Natural killer cell (primary cell): ENCODE measurements around the gene VASP. TPM values are rescaled to one million over a fixed set of nuclear protein-coding genes. Genes with fewer than 3 reads are reported as not detected.

Source experiments
- ATAC-seq, 3 donors: fragments of 150-1000 bp in 2 of 3; fragments of 200-7000 bp in 1 of 3; cut with Tn5 transposase; 1 replicate in 1 of 3; 2 replicates in 2 of 3; pipeline ENCODE4 v1.10.0; 2021; ENCODE audit warnings: mild to moderate bottlenecking in 2 of 3, moderate library complexity in 2 of 3
- DNase-seq, 2 donors: peaks; one replicate each; pipeline versions ENCODE4 v3.0.0 to v3.0.0-alpha.2; 2013 to 2021; ENCODE audit warnings: mixed read lengths in 1 of 2
- H3K27ac ChIP-seq: one replicate; pipeline ENCODE4 v1.5.1; 2013; ENCODE audit warnings: mild to moderate bottlenecking, low read length
- H3K27me3 ChIP-seq: one replicate; pipeline ENCODE4 v1.6.1; 2013; ENCODE audit warnings: low read length; ENCODE audit not compliant: control insufficient read depth, insufficient read depth
- H3K36me3 ChIP-seq: one replicate; pipeline ENCODE4 v1.6.1; 2013; ENCODE audit warnings: low read length; ENCODE audit not compliant: control insufficient read depth, insufficient read depth
- H3K4me1 ChIP-seq: one replicate; pipeline ENCODE4 v1.6.1; 2013; ENCODE audit warnings: low read length; ENCODE audit not compliant: control insufficient read depth, insufficient read depth
- H3K4me3 ChIP-seq: one replicate; pipeline ENCODE4 v1.5.1; 2013; ENCODE audit warnings: low read length
- H3K9me3 ChIP-seq: one replicate; pipeline ENCODE4 v1.6.1; 2013; ENCODE audit warnings: low read length; ENCODE audit not compliant: control insufficient read depth, insufficient read depth
- H3K27ac Mint-ChIP-seq, 2 donors: one replicate each; pipeline ENCODE4 v1.8.0; 2022; ENCODE audit warnings: mild to moderate bottlenecking in 2 of 2, mixed read lengths in 2 of 2, moderate library complexity in 1 of 2
- H3K27me3 Mint-ChIP-seq, 2 donors: one replicate each; pipeline ENCODE4 v1.8.0; 2022; ENCODE audit warnings: low read depth in 2 of 2, mixed read lengths in 2 of 2
- H3K36me3 Mint-ChIP-seq: one replicate; pipeline ENCODE4 v1.8.0; 2022; ENCODE audit warnings: mixed read lengths
- H3K4me1 Mint-ChIP-seq, 2 donors: one replicate each; pipeline ENCODE4 v1.8.0; 2022; ENCODE audit warnings: mixed read lengths in 2 of 2
- H3K4me3 Mint-ChIP-seq: one replicate; pipeline ENCODE4 v1.8.0; 2022; ENCODE audit warnings: mild to moderate bottlenecking, moderate library complexity, mixed read lengths
- H3K9me3 Mint-ChIP-seq, 2 donors: one replicate each; pipeline ENCODE4 v1.8.0; 2022; ENCODE audit warnings: mixed read lengths in 2 of 2
- WGBS: methylation state at CpG from one replicate; pipeline ENCODE4 v1.1.7; 2013; ENCODE audit warnings: missing lambda C conversion rate; ENCODE audit not compliant: insufficient coverage; 5-methylcytosine and 5-hydroxymethylcytosine counted together
- intact Hi-C: fragments of 100-400 bp; cut with micrococcal nuclease; formaldehyde crosslinking; loops from one replicate; pipeline ENCODE4 v1.14.2; 2022
- total RNA-seq, 4 donors: library from RNA; stranded (reverse); fragments of 120-200 nt in 1 of 4; gene quantifications; one replicate each; pipeline versions ENCODE4 v1.2.3 to v1.2.4, GENCODE V29; 2013 to 2022
- TF ChIP-seq, protein P1 (sequence below): fragments of 200-600 bp; IDR thresholded peaks from one replicate; pipeline ENCODE4 v1.8.0; 2022; ENCODE audit warnings: antibody characterized with exemption

Gene VASP
- total RNA-seq, 3 donors from 2014 or later (not counting 1 experiment from before 2014, with no cell fraction given) = 192 to 244 (median 237) TPM

GRCh38 chr19:45468803-45469131 is 38.5 kb upstream of the VASP start:
- peak overlapping the region; percentile 96 for H3K4me3 Mint-ChIP-seq
- DNase-seq (peak in 1 of 2 donors; percentile 92), ATAC-seq (peak; percentile 47 to 72 (median 58))
- peaks cover 36 to 72% of the 10 kb centered on the region in 2 donors for H3K4me1 Mint-ChIP-seq
- peaks cover 40% of the 10 kb centered on the region for H3K4me1 ChIP-seq
- peaks cover 6% of the 10 kb centered on the region for H3K27me3 ChIP-seq
- H3K4me3 ChIP-seq = peak overlapping the region; percentile 87
- WGBS = under 1% methylated on average over 19 of the region's 19 CpGs
- H3K9me3 Mint-ChIP-seq = no peaks in the 10 kb centered on the region
- no peaks in the 10 kb centered on the region for H3K36me3 ChIP-seq
- peak overlapping the region; percentile 100 for H3K27ac ChIP-seq
- intact Hi-C loops = loop anchor here (1.0 kb wide), 1 partner anchor 18 kb away; no protein-coding TSS in a partner anchor
- H3K27me3 Mint-ChIP-seq = peaks cover 8 to 18% of the 10 kb centered on the region in 2 donors
- peak overlapping the region; percentile 87 to 99 for H3K27ac Mint-ChIP-seq
- no peaks in the 10 kb centered on the region for H3K9me3 ChIP-seq
- H3K36me3 Mint-ChIP-seq = no peaks in the 10 kb centered on the region
- TF ChIP-seq, protein P1, sequence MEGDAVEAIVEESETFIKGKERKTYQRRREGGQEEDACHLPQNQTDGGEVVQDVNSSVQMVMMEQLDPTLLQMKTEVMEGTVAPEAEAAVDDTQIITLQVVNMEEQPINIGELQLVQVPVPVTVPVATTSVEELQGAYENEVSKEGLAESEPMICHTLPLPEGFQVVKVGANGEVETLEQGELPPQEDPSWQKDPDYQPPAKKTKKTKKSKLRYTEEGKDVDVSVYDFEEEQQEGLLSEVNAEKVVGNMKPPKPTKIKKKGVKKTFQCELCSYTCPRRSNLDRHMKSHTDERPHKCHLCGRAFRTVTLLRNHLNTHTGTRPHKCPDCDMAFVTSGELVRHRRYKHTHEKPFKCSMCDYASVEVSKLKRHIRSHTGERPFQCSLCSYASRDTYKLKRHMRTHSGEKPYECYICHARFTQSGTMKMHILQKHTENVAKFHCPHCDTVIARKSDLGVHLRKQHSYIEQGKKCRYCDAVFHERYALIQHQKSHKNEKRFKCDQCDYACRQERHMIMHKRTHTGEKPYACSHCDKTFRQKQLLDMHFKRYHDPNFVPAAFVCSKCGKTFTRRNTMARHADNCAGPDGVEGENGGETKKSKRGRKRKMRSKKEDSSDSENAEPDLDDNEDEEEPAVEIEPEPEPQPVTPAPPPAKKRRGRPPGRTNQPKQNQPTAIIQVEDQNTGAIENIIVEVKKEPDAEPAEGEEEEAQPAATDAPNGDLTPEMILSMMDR = no peak

- H3K4me1 ChIP-seq = peaks cover 40% of the 10 kb centered on the region
- peak overlapping the region; percentile 87 for H3K4me3 ChIP-seq
- Mint-ChIP-seq H3K27me3 (peaks cover 8 to 23% of the 10 kb centered on the region in 2 donors), H3K36me3 (no peaks in the 10 kb centered on the region), H3K9me3 (no peaks in the 10 kb centered on the region), H3K27ac (peak overlapping the region; percentile 87 to 99), H3K4me3 (peak overlapping the region; percentile 96), H3K4me1 (peaks cover 36 to 78% of the 10 kb centered on the region in 2 donors)
- DNase-seq = peak; percentile 91 to 97
- no peaks in the 10 kb centered on the region for H3K36me3 ChIP-seq
- H3K9me3 ChIP-seq = no peaks in the 10 kb centered on the region
- ATAC-seq = peak; percentile 51 to 86 (median 69)
- H3K27ac ChIP-seq = peak overlapping the region; percentile 100
- H3K27me3 ChIP-seq = peaks cover 6% of the 10 kb centered on the region
- WGBS = under 1% methylated on average over 66 of the region's 66 CpGs
- intact Hi-C loops = loop anchor here (1.0 kb wide), 1 partner anchor 19 kb away; no protein-coding TSS in a partner anchor
- TF ChIP-seq, protein P1 = no peak
These were observed 37.9 kb upstream of the VASP start for GRCh38 chr19:45469132-45469944.

DNA sequence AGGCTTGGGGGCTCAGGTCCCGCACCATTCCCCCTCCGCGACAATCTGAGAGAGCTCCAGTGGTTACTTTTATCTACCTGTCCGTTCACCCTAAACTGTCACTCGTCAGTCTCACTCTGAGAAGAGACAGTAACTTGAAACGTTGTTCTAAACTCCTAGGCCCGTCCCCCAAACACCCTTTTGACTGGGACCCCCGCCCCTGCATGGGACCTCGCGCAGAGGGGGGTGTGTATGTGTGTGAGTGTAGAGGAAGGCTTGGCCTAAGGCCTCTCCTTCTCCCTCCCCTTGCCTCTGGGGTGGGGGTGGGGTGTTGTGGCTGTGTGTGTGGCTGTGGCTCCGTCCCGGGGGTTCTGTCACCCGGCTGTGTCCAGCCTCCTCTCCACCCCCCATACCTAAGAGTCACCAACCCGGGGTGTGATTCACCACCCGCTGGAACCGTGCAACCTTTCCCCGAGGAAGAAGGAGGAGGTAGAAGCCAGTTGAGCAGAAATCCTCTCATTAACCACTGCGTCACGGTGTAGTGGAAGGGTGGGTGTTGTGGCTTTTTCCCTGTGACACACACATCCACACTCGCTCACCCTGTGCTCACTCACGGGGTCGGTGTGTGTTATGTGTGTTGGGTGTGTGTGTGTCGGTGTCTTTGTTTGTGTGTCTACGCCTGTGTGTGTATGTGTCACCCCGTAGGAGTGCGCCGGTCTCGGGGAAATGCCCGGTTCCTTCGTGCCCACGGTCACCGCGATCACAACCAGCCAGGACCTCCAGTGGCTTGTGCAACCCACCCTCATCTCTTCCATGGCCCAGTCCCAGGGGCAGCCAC is 37.1 kb upstream of the VASP start:
- intact Hi-C loops = loop anchor here (1.0 kb wide), 1 partner anchor 20 kb away; no protein-coding TSS in a partner anchor
- Mint-ChIP-seq H3K4me1 (peaks cover 44 to 80% of the 10 kb centered on the region in 2 donors), H3K27me3 (peaks cover 8 to 28% of the 10 kb centered on the region in 2 donors), H3K9me3 (no peaks in the 10 kb centered on the region), H3K27ac (peak overlapping the region; percentile 87 to 99), H3K4me3 (peak overlapping the region; percentile 96), H3K36me3 (no peaks in the 10 kb centered on the region)
- Histone ChIP-seq H3K27ac (peak overlapping the region; percentile 100), H3K27me3 (peaks cover 6% of the 10 kb centered on the region), H3K4me1 (peaks cover 48% of the 10 kb centered on the region), H3K4me3 (peak overlapping the region; percentile 87), H3K36me3 (no peaks in the 10 kb centered on the region), H3K9me3 (no peaks in the 10 kb centered on the region)
- ATAC-seq (peak in 2 of 3 donors; percentile 4 to 6), DNase-seq (peak; percentile 58 to 66)
- 51% methylated on average over 18 of the region's 33 CpGs for WGBS
- TF ChIP-seq, protein P1 = no peak
